Ovary (tissue), 3 donors: ENCODE data around the gene LRRTM4.
"Not testable (repeated sequence)": the region's sequence is repeated elsewhere in the genome, so short reads cannot be mapped to it uniquely, and the experiment has no call there.

ENCODE experiments used
- EP300 ChIP-seq: sonication (generic); formaldehyde crosslinking; IDR thresholded peaks from one replicate; pipeline ENCODE4 v1.6.1; 2017; ENCODE audit warnings: antibody characterized with exemption
- POLR2A ChIP-seq: fragments of 450-650 bp; IDR thresholded peaks from one replicate; pipeline ENCODE4 v1.6.1; 2017; ENCODE audit warnings: antibody characterized with exemption, mild to moderate bottlenecking, moderate library complexity
- TF ChIP-seq, protein P1 (sequence below), 3 donors: fragments of 450-650 bp in 2 of 3; fragments of 200-600 bp in 1 of 3; IDR thresholded peaks; one replicate each; pipeline versions ENCODE4 v1.5.1 to v1.8.0; 2016 to 2022; ENCODE audit warnings: antibody characterized with exemption in 3 of 3, mild to moderate bottlenecking in 1 of 3
- donor health status: DM: no; HTN: no; CAD: no.

DNA sequence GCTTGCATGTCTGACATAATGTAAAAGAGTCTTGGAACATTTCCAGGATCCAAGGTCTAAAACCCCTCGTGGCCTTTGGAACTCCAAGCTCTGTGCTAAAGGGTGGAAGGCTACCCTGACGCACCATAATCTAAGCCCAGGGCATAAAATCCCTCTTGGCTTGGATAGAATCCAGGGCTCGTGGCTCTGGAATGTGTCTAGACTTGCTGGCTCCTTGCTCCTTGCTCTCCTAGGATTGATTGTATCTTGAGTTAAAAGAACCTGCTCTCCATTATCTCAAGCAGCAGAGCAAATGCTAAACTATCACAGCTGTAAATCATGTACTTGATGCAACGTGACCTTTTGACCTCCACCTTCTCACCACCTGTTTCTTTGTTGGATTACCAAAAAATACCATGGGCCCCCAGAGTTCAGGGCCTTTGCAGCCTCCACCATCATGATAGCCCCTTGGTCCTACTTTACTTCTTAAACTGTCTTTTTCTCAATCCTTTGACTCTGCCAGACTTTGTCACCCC, 346.9 kb downstream of the LRRTM4 start:
- TF ChIP-seq, protein P1, sequence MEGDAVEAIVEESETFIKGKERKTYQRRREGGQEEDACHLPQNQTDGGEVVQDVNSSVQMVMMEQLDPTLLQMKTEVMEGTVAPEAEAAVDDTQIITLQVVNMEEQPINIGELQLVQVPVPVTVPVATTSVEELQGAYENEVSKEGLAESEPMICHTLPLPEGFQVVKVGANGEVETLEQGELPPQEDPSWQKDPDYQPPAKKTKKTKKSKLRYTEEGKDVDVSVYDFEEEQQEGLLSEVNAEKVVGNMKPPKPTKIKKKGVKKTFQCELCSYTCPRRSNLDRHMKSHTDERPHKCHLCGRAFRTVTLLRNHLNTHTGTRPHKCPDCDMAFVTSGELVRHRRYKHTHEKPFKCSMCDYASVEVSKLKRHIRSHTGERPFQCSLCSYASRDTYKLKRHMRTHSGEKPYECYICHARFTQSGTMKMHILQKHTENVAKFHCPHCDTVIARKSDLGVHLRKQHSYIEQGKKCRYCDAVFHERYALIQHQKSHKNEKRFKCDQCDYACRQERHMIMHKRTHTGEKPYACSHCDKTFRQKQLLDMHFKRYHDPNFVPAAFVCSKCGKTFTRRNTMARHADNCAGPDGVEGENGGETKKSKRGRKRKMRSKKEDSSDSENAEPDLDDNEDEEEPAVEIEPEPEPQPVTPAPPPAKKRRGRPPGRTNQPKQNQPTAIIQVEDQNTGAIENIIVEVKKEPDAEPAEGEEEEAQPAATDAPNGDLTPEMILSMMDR (IDR thresholded peaks at IDR 0.05), result not testable (repeated sequence)
- not testable (repeated sequence) for TF ChIP-seq POLR2A, EP300
